Peyer's patch (tissue), 4 donors: ENCODE results near the gene INTS13.

ENCODE experiments used
- POLR2A ChIP-seq, 2 donors: fragments of 450-650 bp; IDR thresholded peaks; one replicate each; pipeline ENCODE4 v1.5.1; 2017; ENCODE audit warnings: antibody characterized with exemption in 2 of 2, mild to moderate bottlenecking in 2 of 2, moderate library complexity in 2 of 2
- TF ChIP-seq, protein P1 (sequence below), 6 experiments: fragments of 450-650 bp in 4 of 6; fragments of 200-600 bp in 2 of 6; sonication (generic) in 1 of 6; IDR thresholded peaks; one replicate each; pipeline ENCODE4 v1.5.1; 2017 to 2019; ENCODE audit warnings: antibody characterized with exemption in 6 of 6, mild to moderate bottlenecking in 3 of 6, moderate library complexity in 1 of 6

GRCh38 chr12:26961803-26962202 is 24.0 kb upstream of the INTS13 start:
- TF ChIP-seq, protein P1, sequence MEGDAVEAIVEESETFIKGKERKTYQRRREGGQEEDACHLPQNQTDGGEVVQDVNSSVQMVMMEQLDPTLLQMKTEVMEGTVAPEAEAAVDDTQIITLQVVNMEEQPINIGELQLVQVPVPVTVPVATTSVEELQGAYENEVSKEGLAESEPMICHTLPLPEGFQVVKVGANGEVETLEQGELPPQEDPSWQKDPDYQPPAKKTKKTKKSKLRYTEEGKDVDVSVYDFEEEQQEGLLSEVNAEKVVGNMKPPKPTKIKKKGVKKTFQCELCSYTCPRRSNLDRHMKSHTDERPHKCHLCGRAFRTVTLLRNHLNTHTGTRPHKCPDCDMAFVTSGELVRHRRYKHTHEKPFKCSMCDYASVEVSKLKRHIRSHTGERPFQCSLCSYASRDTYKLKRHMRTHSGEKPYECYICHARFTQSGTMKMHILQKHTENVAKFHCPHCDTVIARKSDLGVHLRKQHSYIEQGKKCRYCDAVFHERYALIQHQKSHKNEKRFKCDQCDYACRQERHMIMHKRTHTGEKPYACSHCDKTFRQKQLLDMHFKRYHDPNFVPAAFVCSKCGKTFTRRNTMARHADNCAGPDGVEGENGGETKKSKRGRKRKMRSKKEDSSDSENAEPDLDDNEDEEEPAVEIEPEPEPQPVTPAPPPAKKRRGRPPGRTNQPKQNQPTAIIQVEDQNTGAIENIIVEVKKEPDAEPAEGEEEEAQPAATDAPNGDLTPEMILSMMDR (IDR thresholded peaks at IDR 0.05) = no peak
- TF ChIP-seq POLR2A (IDR thresholded peaks at IDR 0.05) = no peak
